GM19099 (cell line): ENCODE data around the gene SLC25A41.

Experiments
- POLR2A ChIP-seq: IDR thresholded peaks from 3 replicates; pipeline ENCODE4 v1.6.1; 2011; ENCODE audit warnings: low read depth; ENCODE audit not compliant: insufficient read length; ENCODE audit errors: extremely low read depth

SLC25A41 gene

GRCh38 chr19:6465663-6466062 is 32.1 kb upstream of the SLC25A41 start:
- no peak for TF ChIP-seq POLR2A

GRCh38 chr19:6465006-6465405 is 31.4 kb upstream of the SLC25A41 start:
- no peak for TF ChIP-seq POLR2A

- no peak for TF ChIP-seq POLR2A
Observed at GRCh38 chr19:6464070-6464873, 30.7 kb upstream of the SLC25A41 start, which contains the start of gene CRB3. TSS of gene CRB3 (plus strand) at chr19:6464271. CDS start at chr19:6464702, 431 bp downstream.

- peak; percentile 60 for TF ChIP-seq POLR2A
Observed at GRCh38 chr19:6460099-6460884, 26.7 kb upstream of the SLC25A41 start.

GRCh38 chr19:6459262-6460098 is 25.9 kb upstream of the SLC25A41 start, which contains the start of gene SLC25A23:
TSS of gene SLC25A23 (minus strand) at chr19:6459792. CDS start at chr19:6459628, 164 bp downstream.
- TF ChIP-seq POLR2A = peak; percentile 55

GRCh38 chr19:6458695-6459261 is 25.2 kb upstream of the SLC25A41 start:
- TF ChIP-seq POLR2A = no peak

GRCh38 chr19:6457958-6458694 is 24.6 kb upstream of the SLC25A41 start:
- TF ChIP-seq POLR2A = peak; percentile 22

- no peak for TF ChIP-seq POLR2A
Observed at GRCh38 chr19:6455924-6456323, 22.4 kb upstream of the SLC25A41 start.

GRCh38 chr19:6453951-6454565 is 20.5 kb upstream of the SLC25A41 start:
- TF ChIP-seq POLR2A = no peak

GRCh38 chr19:6452899-6453298 is 19.3 kb upstream of the SLC25A41 start:
- TF ChIP-seq POLR2A = no peak

- no peak for TF ChIP-seq POLR2A
Observed at GRCh38 chr19:6452223-6452614, 18.7 kb upstream of the SLC25A41 start.

- TF ChIP-seq POLR2A = no peak
Observed at GRCh38 chr19:6451583-6452222, 18.1 kb upstream of the SLC25A41 start.

- no peak for TF ChIP-seq POLR2A
Observed at GRCh38 chr19:6450166-6450565, 16.6 kb upstream of the SLC25A41 start.
